Measurements from ENCODE around the gene ACSL5.

DNA sequence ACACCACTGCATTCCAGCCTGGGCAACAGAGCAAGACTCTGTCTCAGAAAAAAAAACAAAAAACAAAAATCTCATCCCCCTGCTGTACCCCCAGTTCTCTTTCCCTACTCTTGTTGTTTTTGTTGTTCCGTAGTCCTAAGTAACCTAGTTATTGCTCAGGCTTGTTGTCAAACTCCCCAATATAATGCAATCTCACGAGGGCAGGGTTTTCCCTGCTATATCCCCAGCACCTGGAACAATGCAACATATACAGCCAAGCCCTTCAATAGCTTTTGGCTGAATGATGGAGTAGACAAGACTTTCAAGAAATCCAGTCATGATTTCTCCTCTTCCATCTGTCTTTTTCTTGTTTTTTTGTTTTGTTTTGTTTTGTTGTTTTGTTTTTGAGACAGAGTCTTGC is 10.2 kb downstream of the ACSL5 start:
- TF ChIP-seq, protein P1, sequence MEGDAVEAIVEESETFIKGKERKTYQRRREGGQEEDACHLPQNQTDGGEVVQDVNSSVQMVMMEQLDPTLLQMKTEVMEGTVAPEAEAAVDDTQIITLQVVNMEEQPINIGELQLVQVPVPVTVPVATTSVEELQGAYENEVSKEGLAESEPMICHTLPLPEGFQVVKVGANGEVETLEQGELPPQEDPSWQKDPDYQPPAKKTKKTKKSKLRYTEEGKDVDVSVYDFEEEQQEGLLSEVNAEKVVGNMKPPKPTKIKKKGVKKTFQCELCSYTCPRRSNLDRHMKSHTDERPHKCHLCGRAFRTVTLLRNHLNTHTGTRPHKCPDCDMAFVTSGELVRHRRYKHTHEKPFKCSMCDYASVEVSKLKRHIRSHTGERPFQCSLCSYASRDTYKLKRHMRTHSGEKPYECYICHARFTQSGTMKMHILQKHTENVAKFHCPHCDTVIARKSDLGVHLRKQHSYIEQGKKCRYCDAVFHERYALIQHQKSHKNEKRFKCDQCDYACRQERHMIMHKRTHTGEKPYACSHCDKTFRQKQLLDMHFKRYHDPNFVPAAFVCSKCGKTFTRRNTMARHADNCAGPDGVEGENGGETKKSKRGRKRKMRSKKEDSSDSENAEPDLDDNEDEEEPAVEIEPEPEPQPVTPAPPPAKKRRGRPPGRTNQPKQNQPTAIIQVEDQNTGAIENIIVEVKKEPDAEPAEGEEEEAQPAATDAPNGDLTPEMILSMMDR (IDR thresholded peaks at IDR 0.05), result no peak
- TF ChIP-seq POLR2A (IDR thresholded peaks at IDR 0.05) (no peak), EP300 (IDR thresholded peaks at IDR 0.05) (no peak)
